Vagina (tissue), 2 donors: ENCODE measurements around the gene GPR153. TPM values are rescaled to one million over a fixed set of nuclear protein-coding genes. Genes with fewer than 3 reads are reported as not detected.

Source experiments
- DNase-seq, 2 donors: peaks; one replicate each; pipeline ENCODE4 v3.0.0-alpha.2; 2017; ENCODE audit errors: extremely low spot score in 2 of 2
- H3K27ac ChIP-seq: fragments of 200-600 bp; sonication (generic); one replicate; pipeline ENCODE4 v1.5.1; 2019
- H3K27me3 ChIP-seq: fragments of 200-600 bp; sonication (generic); one replicate; pipeline ENCODE4 v1.5.1; 2019
- H3K36me3 ChIP-seq, 2 donors: fragments of 200-600 bp; sonication (generic); one replicate each; pipeline ENCODE4 v1.5.1; 2017 to 2019
- H3K4me1 ChIP-seq: fragments of 200-600 bp; sonication (generic); one replicate; pipeline ENCODE4 v1.5.1; 2019
- H3K4me3 ChIP-seq, 2 donors: fragments of 200-600 bp; sonication (generic); 1 replicate in 1 of 2; 2 replicates in 1 of 2; pipeline ENCODE4 v1.5.1; 2016 to 2019
- H3K9me3 ChIP-seq: fragments of 200-600 bp; sonication (generic); one replicate; pipeline ENCODE4 v1.5.1; 2019
- CTCF ChIP-seq, 3 experiments: fragments of 450-650 bp in 2 of 3; fragments of 200-600 bp in 1 of 3; sonication (generic) in 1 of 3; IDR thresholded peaks; one replicate each; pipeline ENCODE4 v1.5.1; 2017 to 2019; ENCODE audit warnings: antibody characterized with exemption in 3 of 3, mild to moderate bottlenecking in 2 of 3, moderate library complexity in 2 of 3
- POLR2A ChIP-seq, 2 donors: fragments of 450-650 bp; IDR thresholded peaks; one replicate each; pipeline ENCODE4 v1.6.1; 2017; ENCODE audit warnings: antibody characterized with exemption in 2 of 2, mild to moderate bottlenecking in 2 of 2, moderate library complexity in 2 of 2
- POLR2AphosphoS5 ChIP-seq, 2 donors: sonication (generic); formaldehyde crosslinking; IDR thresholded peaks; one replicate each; pipeline ENCODE4 v1.9.0; 2017; ENCODE audit warnings: antibody characterized with exemption in 2 of 2, mild to moderate bottlenecking in 2 of 2, low read depth in 1 of 2; ENCODE audit not compliant: insufficient read depth in 1 of 2
- intact Hi-C: fragments of 100-400 bp; cut with DNase I; formaldehyde crosslinking; loops from one replicate; pipeline ENCODE4 v1.15.1; 2023
- total RNA-seq: library from RNA; depleted of rRNA; stranded (reverse); fragments of >200 nt; gene quantifications from one replicate; pipeline ENCODE4 v1.2.3, GENCODE V29; 2016

GPR153 gene
- total RNA-seq, 1 donor from 2014 or later, result 11.5 TPM

DNA sequence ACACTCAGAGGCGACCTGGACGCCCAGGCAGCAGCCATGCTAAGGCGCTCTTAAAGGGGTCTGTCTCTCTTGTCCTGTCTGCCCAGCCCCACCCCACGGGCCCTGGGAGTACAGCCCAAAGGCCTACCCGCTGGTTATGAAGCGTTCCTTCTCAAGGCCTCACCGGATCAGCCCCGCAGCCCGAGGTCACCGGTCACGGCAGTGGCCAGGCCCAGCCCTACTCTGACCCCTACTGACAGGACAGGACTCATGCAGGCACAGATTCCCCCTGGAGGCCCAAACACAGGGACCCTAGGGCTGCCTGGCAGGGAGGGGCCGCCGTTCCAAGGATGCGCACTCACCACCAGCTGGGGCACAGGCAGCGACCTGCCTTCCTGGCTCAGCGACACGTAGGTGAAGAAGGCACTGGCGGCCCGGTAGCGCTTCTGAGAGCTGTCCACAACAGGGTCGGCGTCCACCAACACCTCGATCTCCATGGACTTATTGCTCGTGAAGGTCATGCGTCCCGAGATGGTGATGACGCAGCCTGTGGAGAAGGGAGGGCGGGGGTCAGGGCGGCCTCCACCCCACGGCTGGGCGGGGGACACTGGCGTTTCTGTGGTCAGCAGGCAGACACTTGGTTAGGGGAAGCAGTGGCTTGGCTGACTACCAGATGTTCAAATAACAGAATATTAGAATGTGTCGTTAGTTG lies 20.0 kb upstream of the GPR153 start:
- Histone ChIP-seq H3K36me3 (no peaks in the 10 kb centered on the region), H3K4me1 (peaks cover 8% of the 10 kb centered on the region), H3K27me3 (no peaks in the 10 kb centered on the region), H3K9me3 (no peaks in the 10 kb centered on the region), H3K27ac (no peak overlapping the region), H3K4me3 (no peak overlapping the region)
- intact Hi-C loops, result no loop called here
- DNase-seq, result no peak
- TF ChIP-seq CTCF (IDR thresholded peaks at IDR 0.05) (no peak), POLR2AphosphoS5 (IDR thresholded peaks at IDR 0.05; ENCODE audit: insufficient read depth in 1 of 2, low read depth in 1 of 2) (no peak), POLR2A (IDR thresholded peaks at IDR 0.05) (no peak)

DNA sequence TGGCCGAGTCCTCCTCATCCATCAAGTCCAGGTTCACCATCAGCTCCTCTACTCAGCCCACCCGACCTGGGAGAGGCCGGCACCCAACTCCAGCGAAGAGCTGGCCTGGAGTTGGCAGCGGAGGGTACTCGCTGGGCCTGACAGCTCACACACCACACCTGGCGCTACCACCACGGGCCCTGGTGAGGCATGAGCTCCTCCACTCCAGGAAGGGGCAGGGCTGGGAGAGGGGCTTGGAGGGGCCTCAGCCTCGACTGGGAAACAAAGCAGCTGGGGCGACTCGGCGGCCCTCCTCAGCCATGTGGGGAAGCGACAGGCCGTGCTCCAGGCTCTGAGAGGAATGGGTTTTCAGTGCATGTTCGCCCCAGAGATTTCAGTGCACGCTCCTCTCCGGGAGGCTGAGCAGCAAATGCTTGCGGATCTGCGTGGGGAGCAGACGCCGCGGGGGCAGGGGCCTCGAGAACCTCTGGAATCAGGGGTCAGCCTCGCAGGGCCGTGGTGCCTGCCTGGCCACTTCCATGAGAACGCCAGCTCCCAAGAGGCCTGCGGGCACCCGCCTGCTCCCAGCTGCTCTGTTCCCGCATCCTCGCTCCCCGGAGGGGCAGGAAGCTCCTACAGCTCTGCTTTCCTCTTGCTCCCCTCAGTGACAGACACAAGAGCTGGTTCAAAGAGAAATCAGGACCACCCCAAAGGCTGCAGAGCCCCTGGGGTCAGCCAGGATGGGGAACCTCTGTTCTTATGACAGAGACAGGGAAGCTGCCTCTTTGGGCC lies 18.9 kb upstream of the GPR153 start:
- Histone ChIP-seq H3K27ac (no peak overlapping the region), H3K4me1 (peaks cover 11% of the 10 kb centered on the region), H3K9me3 (no peaks in the 10 kb centered on the region), H3K27me3 (no peaks in the 10 kb centered on the region), H3K4me3 (no peak overlapping the region), H3K36me3 (no peaks in the 10 kb centered on the region)
- no peak for DNase-seq
- TF ChIP-seq CTCF (IDR thresholded peaks at IDR 0.05), result no peak
- TF ChIP-seq POLR2AphosphoS5 (IDR thresholded peaks at IDR 0.05; ENCODE audit: insufficient read depth in 1 of 2, low read depth in 1 of 2), result no peak
- TF ChIP-seq POLR2A (IDR thresholded peaks at IDR 0.05), result no peak
- intact Hi-C loops, result no loop called here

DNA sequence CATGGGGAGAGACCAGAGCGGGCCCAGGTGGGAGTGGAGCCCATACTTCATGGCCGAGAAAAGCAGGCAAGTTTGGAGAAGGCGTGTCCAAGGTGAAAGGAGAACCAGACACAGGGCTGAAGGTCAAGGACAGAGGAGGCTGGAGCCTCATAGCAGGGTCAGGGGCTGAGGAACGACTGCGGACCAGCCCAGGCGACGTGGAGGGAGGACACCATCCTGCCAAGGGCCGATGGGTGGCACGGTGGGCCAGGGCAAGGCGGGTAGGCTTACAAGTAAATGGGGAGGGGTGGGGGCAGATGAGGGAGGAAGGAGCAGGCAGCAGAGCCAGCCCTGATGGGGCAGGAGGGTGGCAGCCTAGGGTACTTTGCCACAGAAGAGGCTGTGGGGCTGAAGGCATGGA lies 18.2 kb upstream of the GPR153 start:
- no peaks in the 10 kb centered on the region for H3K36me3 ChIP-seq
- intact Hi-C loops, result no loop called here
- TF ChIP-seq POLR2AphosphoS5 (IDR thresholded peaks at IDR 0.05; ENCODE audit: insufficient read depth in 1 of 2, low read depth in 1 of 2) (no peak), CTCF (IDR thresholded peaks at IDR 0.05) (no peak), POLR2A (IDR thresholded peaks at IDR 0.05) (no peak)
- H3K27me3 ChIP-seq, result no peaks in the 10 kb centered on the region
- no peak overlapping the region for H3K27ac ChIP-seq
- no peak for DNase-seq
- H3K4me3 ChIP-seq, result no peak overlapping the region
- H3K4me1 ChIP-seq, result peaks cover 11% of the 10 kb centered on the region
- no peaks in the 10 kb centered on the region for H3K9me3 ChIP-seq

GRCh38 chr1:6278263-6278662 lies 17.4 kb upstream of the GPR153 start:
- TF ChIP-seq CTCF (IDR thresholded peaks at IDR 0.05) (no peak), POLR2A (IDR thresholded peaks at IDR 0.05) (no peak), POLR2AphosphoS5 (IDR thresholded peaks at IDR 0.05; ENCODE audit: insufficient read depth in 1 of 2, low read depth in 1 of 2) (no peak)
- intact Hi-C loops, result no loop called here
- DNase-seq, result no peak

More at GRCh38 chr1:6278263-6278662, 17.4 kb upstream of the GPR153 start:
- Histone ChIP-seq H3K27ac (no peak overlapping the region), H3K36me3 (no peaks in the 10 kb centered on the region), H3K4me1 (peaks cover 15% of the 10 kb centered on the region), H3K27me3 (no peaks in the 10 kb centered on the region), H3K4me3 (no peak overlapping the region), H3K9me3 (no peaks in the 10 kb centered on the region)
